ENCODE measurements around the gene ARHGAP29.

GRCh38 chr1:94283462-94283861 is 46.1 kb upstream of the ARHGAP29 start:
- no peak for TF ChIP-seq CTCF (IDR thresholded peaks at IDR 0.05)
- TF ChIP-seq REST (IDR thresholded peaks at IDR 0.05; ENCODE audit: insufficient read depth in 1 of 2, low read depth in 2 of 2, low read length in 1 of 2): no peak
- TF ChIP-seq TCF7L2 (IDR thresholded peaks at IDR 0.05; ENCODE audit: low read depth, low read length): no peak
- TF ChIP-seq POLR2AphosphoS5 (IDR thresholded peaks at IDR 0.05; ENCODE audit: low read depth, low read length): no peak
- TF ChIP-seq SIN3A (IDR thresholded peaks at IDR 0.05; ENCODE audit: borderline replicate concordance, insufficient read depth, low read depth, low read length): no peak

Measured in Panc1 (cell line).